ENCODE data around the gene NSUN5.

DNA sequence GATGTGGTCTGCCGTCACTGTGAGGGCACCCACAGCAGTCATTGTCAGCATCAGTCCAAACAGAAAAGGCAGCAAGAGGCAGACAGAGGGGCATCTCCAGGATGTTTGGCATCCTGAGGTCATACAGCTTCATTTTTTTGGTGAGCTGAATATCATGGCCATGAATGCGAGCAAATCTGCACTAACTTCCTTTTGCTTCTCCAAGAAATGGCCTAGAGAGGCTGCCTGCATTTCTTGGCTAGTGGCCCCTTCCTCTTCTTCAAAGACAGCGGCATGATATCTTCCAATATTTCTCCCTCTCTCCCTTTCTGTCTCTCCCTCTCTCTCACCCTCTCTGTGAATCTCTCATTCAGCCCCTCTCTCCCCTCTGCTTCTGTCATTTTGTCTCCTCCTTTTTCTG lies 44.2 kb upstream of the NSUN5 start:
- TF ChIP-seq CTCF (optimal IDR thresholded peaks at IDR 0.05 in 1 of 3, IDR thresholded peaks at IDR 0.05 in 1 of 3, conservative IDR thresholded peaks at IDR 0.05 in 1 of 3; ENCODE audit: extremely low read depth in 1 of 3, insufficient read depth in 2 of 3, low read length in 3 of 3) = no peak
- no peak for TF ChIP-seq EZH2 (IDR thresholded peaks at IDR 0.05; ENCODE audit: low read length)
